GM19239 (cell line): Measurements from ENCODE around the gene MED8.

Experiments
- DNase-seq: peaks from one replicate; pipeline ENCODE4 v3.0.0; 2011; ENCODE audit warnings: low spot score; ENCODE audit not compliant: insufficient read length
- FAIRE-seq: peaks from 2 replicates; lab custom pipeline; 2011; peaks lifted over from hg19 to GRCh38; lab: Jason Lieb, UNC

MED8 gene

DNA sequence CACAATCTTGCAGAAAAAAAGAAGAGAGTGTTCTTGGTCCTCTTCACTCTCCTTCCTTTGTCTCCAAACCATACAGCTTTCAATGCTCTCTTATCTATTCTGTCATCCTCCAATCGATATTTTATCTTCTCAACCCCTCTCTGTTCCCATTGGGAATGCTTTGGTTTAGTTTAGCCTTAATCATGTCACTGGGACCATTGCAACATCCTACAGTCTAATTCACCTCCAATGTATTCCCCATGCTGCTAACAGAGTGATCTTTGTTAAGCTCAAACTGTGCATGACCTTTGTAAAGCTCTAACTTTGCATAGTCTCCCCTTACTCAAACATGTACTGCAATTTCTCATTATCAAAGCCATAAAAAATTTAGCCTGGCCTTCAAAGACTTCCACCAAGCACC is 49.0 kb downstream of the MED8 start:
- no peak for FAIRE-seq
- DNase-seq: no peak

DNA sequence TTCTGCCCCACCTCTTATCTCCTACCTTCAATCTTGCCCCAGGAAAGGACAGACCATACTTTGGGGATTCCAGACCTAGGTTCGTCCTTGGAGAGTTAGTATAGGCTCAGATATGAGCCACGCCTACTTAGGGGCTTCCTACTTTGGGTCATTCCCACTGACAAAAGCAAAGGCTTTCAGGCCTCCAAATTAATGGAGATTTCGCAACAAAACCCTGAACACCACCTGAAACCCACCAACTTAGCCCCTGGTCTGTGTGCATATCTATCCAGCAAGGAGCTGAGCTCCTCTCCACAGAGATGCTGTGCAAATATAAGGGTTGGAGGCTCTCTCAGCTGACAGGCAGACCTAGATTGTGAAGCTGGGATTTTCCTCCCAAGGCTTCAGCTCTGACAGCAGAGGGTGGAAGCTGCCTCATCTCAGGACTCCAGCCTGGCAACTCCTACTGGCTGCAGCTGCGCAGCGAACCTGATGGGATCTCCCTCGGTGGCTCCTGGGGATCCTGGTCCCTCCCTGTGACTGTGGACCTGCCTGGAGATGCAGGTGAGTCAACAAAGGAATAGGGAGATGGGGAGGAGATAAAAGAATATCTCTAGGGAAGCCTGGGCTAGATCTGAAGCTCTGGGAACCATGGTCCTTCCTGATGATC is 49.9 kb downstream of the MED8 start:
- DNase-seq: no peak
- no peak for FAIRE-seq

DNA sequence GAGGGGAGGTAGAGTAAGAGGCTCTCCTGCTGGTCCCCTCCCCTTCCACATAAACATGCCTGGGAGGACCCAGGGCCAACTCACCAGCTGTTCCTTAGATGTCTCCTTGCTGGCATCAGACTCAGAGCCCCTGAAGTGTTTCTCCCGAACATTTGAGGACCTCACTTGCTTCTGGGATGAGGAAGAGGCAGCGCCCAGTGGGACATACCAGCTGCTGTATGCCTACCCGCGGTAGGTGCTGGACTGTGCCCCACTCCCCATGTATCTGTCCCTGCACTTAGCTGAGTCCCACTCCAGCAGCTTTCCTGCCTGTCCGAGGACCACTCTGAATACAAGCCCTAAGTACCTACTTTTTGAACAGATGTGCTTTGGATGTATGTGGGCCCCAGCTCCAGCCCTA is 51.6 kb downstream of the MED8 start:
- no peak for FAIRE-seq
- no peak for DNase-seq

GRCh38 chr1:43337588-43337987 is 52.0 kb downstream of the MED8 start, which contains the start of gene MPL:
MPL (plus strand) TSS chr1:43337818; CDS start chr1:43337849, 31 bp downstream.
- no peak for FAIRE-seq
- no peak for DNase-seq

DNA sequence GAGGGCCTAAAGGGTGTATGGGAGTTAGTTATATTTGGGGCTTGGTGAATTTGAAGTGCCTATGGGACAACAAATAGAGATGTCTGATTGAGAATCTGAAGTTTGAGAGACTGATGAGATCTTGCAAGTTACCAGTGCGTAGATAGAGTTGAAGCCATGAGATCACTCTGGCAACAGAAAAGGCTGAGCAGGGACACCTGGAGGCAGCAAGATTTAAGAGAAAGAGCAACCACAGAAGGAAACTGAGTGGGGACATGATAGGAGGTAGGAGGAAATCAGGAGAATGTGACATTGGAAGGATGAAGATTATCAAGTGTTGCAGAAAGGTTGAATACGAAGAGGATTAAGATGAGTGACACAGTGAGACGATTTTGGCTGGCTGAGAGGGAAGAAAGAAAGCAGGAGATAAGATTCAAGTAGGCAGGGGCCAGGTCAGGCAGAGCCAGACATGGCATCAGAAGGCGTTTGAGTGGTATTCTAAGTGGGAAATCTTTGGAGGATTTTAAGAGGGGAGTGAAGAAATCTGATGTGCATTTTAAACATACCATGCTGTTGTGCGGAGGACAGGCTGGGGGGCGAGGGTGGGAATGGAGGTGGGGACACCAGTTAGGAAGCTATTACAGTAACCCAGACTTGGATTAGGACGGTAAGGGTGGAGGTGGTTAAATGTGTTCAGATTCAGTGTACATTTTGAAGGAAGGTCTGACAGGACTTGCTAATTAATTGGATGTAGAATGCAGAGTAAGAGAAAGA is 55.0 kb downstream of the MED8 start:
- DNase-seq: no peak
- FAIRE-seq: no peak
